ENCODE data around the gene PPM1A.
A peak's percentile ranks its signal among the peaks of the same experiment; 100 is the strongest.

PPM1A gene

DNA sequence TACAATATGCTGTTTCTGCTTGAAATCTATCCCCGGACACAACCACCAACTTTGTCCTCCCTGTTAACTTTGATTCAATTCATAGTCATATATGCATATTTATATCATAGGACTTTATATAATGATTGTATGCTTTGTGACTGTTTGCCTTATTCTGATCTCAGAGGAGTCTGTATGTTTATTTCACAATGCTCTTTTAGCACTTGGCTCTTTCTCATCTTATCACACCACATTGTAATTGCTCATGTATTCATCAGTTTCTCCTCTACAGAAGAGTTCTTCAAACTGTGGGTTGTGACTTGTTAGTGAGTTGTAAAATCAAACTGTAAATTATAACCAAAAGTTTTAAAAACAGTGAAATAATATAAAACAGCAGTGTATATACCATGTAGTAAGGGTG is 21.7 kb upstream of the PPM1A start:
- no peak for DNase-seq

DNA sequence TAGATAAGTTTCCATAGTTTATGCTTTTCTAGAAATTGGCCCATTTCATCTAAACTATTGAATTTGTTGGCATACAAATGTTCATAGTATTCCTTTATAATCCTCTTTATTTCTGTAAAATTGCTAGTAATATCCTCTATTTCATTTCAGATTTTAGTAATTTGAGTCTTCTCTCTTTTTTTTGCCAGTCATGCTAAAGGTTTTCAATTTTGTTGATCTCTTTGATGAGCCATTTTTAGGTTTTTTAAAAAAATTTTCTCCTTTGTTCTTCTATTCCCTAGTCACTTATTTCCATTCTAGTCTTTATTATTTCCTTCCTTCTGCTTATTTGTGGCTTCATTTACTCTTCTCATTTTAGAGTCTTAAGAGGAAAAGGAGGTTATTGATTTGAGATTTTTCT is 19.4 kb upstream of the PPM1A start:
- DNase-seq = no peak

DNA sequence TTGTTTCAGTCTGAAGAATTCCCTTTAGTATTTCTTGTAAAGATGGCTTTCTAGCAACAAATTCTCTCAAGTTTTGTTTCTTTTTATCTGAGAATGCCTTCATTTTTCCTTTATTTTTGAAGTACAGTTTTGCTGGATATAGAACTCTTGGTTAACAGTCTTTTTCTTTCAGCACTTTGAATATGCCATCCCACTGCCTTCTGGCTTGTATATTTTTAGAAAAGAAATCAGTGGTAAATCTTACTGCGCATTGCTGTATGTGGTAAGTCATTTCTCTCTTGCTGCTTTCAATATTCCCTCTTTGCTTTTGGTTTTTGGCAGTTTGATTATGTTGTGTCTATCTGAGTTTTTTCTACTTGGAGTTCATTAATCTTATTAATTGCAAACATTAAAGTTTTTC is 16.8 kb upstream of the PPM1A start:
- DNase-seq = no peak

DNA sequence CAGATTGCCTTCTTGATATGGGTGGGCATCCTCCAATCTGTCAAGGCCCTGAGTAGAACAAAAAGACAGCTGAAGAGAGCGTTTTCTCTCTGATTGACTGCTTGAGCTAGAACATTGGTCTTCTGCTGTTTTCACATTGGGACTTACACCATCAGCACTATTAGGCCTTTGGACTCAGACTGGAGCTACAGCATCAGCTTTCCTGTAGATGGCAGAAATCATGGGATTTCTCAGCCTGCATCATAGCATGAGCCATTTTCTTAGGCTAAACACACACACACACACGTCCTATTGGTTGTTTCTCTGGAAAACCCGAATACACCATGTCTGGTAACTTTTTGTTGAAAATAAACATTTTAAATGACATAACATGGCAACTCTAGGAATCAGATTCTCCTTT is 15.8 kb upstream of the PPM1A start:
- peak; percentile 16 to 51 (median 19) for DNase-seq

DNA sequence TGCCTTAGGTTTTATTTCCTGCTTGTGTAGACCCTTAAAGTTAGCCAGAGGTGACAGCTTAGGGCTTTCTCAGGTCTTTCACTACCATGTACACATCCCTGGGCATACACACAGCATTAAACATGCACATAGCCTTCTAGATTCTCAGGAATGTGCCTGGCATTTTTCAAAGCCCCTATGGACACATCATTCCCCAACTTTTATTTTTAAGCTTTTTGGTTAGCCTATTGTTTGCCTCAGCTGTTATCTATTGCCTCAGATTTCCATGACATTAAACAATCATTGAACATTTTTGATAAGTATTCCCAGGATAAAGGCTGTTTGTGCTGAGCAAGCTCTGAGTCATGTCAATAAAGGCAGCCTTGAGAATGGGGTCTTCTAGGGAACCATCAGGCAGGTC is 15.1 kb upstream of the PPM1A start:
- DNase-seq = no peak

DNA sequence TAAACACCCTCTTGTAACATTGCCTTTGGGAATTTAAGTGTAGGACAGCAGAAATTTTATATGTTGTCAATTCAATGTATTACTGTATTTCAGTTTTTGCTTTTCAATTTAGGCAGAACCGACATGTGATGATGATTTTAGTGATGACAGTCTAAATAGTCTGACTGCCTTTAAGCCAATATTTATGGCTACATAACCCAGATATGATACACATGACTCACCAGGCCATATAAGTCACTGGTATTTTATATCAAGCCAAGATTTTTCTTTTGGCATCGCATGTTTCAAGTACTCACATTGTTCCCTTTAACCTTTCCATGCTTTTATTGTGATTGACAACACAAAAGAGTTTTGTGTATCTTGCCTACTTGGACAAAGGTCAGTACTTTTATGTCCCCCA is 13.6 kb upstream of the PPM1A start:
- DNase-seq = no peak

DNA sequence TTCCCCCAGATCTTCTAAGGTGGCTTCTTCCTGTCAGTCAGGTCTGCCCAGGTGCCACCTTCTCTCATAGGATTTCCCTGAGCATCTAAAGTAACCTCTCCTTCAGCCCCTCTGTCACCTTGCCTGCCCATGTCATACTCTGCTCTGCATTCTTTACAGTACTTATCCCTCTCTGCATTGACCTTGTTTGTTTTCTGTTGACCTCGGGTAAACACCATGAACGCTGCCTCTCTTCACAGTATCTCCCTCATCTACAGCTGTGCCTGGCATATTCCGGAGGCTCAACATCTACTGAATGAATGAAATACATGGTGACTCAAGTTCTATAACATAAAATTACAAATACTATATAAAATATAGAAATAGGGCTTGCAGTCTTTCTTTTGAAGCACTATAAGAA is 10.1 kb upstream of the PPM1A start:
- DNase-seq = no peak

DNA sequence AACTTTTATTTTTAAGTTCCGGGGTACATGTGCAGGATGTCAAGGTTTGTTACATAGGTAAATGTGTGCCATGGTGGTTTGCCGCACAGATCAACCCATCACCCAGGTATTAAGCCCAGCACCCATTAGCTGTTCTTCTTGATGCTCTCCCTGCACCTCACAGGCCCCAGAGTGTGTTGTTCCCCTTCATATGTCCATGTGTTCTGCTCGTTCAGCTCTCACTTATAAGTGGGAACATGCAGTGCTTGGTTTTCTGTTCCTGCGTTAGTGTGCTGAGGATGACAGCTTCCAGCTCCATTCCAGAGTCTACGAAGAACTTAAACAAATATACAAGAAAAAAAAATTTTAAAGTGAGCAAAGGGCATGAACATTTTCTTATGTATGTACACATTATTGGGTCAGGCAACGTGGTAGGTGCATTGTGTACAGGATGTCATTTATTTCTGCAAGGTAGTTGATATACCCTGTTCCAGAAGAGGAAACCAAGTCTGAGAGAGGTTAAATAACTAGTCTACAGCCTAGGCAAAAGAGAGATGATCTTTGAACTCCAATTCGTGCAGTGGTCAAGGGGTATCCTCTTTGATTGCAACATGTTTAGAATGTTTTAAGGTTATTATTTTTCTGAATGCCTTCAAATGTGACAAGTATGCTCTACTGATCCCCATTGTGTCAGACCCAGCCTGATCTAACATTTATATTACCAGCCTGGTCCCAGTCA is 8.7 kb upstream of the PPM1A start:
- no peak for DNase-seq

DNA sequence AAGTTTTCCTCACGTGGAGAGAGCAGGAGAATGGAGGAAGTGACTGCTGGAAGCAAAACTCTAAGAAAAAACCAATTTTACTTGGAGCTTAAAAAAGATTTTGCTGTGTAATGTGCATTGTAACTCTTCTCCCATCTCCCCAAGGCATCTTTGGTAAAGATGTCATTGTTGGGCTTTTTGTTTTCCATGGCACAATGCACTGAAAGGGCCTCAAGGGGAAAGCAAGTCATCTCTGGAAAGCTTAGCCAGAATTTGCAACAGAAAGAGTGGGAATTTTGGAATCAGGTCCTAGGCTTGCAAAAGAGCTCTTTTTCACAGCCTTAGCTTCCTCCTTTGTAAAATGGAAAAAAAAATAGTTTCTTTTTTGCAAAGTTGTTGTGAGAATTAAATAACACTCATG is 7.9 kb upstream of the PPM1A start:
- DNase-seq = peak; percentile 14 to 35 (median 15)

DNA sequence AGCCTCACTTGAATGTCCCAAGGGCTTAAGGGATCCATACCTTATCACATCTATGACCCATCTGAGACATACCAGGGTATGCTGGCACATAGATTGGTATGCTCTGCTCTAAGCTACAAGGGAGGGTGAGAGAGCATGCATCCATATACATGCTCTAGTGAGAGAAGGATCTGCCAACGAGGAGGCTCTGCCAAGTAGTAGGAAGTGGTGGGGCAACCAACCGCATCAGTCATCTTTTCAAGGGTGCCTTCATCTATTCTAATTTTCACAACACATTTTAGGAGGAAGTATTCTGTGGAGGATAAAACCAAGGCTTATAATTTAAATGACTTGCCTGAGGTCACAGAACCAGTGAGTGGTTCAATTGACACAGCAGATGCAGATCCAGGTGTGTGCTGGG is 6.6 kb upstream of the PPM1A start:
- DNase-seq = peak; percentile 32 to 53 (median 44)

DNA sequence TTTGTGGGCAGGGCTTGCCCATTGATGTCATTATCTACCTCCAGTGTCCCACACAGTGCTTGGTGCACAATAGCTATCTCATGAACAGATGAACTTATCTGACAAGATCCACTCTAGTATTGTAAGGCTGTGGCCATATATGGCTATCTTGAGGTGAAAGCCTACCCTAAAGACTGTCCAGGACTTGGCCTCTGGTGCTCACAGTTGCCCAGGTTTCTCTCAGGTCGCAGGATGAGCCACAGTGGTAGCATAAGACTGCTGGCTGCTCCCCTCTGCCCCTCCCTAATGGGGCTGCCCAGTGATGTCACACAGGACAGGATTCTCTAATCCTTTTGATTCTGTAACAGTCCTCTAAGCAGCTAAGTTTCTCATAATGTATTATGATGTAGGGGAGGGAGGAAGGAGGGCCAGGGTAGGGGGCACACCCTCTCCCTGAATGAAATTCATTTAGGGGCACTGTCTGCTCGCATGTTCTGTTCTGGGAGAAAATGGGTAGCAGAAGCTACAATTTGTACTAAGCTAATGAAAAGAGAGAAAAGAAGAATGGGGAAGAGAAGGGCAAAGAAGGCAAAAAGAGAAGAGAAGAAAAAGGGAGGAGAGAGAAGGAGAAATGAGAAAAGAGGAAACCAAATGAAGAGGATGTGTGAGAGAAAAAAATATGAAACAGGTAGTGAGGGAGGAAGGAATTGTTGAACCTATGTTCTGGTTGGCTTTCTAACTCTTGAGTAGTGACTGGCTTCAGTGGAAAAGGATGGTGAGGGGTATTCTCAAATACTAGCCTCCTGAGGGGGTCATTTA is 3.4 kb upstream of the PPM1A start:
- peak; percentile 39 to 49 (median 40) for DNase-seq

DNA sequence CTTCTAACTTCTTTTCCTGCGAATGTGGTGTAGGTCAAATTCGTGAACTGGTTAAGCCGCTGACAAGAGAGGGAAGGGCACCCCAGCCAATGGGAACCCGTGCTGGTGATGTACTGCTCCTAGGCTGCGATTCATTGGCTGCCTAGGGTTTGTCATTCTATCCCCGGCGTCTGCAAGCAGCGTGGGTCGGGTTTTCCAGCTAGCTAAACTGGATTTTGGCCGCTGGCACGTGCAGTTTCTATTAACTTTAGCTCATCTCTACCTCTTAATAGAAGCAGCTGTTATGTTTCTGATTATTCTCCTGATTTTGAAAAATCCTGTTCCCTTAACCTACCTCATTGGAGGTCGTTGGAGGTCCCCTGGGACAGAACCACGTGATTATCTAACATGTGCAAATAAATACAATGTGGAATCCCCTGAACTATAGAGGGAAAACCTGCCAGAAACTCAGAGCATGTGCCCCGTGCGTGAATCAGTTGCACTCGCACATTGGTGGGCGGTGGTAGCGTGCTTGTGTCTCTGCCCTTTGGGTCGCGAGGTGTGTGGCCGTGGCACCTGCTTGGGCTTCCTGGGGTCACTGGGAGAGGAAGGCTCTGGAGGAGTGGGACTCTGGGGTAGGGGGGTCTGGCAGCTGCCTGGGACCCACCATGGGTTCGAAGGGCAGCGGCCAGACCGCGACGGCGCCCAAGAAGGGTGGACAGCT is 876 bp upstream of the PPM1A start:
- peak; percentile 91 to 92 (median 91) for DNase-seq

DNA sequence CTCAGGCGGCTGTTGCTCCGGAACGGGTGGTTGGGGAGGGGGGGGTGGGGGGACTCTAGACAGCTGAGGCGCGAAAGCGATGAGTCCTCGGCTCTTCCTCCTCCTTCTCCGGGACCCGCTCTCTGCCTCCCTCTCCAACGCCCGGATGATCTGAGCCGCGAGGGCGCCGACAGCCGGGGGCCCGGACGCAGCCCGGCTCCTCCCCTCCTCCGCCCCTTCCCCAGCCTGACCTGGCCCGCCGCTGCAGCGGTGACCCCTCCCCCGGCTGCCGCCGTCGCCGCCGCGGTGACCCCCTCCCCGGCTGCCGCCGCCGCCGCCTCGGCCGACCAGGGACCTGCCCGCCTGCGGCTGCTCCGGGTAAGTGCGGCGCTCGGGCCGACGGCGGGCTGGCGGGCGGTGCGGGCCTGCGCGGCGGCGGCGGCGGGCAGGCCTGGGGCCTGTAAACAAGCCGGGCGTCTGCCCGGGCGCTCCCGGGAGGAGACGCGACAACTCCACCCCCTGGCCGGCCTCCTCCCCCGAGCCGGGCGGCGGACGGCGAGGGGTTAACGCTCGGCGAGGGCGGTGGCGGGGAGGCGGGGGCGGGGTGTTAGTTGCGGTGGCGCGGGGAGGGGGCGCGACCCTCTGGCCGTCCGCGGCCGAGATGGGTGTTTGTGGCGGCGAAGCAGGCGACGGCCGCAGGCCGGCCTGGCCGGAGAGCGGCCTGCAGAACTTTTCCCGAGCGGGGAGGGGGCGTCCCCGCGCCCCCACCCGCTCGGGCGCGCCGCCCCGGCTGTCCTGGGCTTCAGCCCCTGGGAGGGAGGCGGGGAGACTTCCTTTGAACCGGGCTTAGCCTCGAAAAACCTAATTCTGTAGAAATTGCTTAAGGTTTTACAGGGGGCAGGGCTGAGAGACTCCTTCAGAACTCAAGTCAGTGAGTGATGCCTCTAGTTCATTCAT is 568 bp downstream of the PPM1A start:
- DNase-seq = peak; percentile 72 to 90 (median 73)

DNA sequence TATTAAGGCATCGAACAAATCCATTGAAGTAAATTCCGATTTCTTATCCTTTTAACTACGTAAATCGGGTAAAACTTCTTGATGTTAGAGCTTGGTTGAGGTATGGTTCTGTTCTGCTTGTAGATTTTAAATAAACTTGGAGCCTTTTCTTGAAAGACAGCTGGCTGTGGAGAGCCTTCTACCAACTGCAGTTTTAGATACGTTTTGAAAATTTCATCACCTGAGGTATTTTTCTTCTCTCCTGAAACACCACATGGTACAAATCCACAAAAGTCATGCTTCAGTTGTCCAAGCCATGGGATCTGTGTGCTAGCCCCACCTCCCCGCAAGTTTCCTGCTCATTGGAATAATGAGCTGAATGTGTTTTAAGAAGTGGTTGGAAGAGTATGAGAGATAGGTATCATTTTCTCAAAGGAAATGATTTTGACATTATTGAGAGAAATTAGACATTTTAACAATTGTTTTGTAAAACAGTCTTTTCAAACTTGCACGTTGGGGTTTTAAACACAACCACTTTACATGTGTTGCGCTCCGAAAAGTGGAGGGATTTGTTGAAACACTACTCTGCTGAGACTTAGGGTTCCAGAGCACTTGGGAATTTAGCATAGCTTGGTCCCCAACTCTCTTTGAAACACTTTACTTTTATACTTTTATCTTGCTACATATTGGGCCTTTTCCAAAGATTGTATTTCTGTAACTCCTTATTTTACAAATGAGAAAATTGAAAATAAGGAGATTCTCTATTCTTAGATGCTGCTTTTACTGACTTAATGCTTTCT is 1.4 kb downstream of the PPM1A start:
- no peak for DNase-seq

DNA sequence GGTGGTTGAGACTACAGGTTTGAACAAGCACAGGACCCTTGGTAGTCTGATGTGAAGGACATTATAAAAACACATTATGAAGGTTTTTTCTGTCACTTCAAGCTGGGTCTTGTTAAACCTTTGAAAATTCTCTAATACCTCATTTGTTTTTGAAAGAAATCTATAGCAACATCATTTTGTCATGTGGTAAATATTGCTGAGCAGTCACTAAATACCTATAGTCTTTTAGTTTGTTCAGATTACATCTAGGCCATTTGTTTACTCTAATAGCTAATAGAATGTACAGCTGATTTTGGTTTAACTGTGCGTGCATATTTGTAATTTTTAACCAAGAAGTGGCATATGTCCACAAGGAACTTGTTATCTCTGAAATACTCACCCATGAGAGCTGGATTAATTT is 2.9 kb downstream of the PPM1A start:
- DNase-seq = no peak

DNA sequence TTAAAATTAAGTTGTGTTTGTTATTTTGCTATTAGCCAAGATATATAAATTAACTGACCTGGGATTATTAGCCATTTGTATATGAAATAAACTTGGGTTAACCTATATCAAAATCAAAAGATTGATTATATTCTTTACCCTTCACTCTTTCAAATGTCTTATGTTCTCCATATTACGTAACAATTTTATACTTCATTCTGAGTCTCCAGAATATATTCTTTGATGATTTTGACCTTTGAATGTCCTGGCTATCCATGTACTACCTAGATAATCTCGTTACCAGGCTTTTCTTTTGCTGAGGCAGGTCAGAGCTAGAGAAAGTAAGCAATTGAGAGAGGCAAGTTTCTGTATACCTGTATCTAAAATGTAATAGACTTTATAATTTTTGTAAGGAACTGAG is 3.6 kb downstream of the PPM1A start:
- no peak for DNase-seq

DNA sequence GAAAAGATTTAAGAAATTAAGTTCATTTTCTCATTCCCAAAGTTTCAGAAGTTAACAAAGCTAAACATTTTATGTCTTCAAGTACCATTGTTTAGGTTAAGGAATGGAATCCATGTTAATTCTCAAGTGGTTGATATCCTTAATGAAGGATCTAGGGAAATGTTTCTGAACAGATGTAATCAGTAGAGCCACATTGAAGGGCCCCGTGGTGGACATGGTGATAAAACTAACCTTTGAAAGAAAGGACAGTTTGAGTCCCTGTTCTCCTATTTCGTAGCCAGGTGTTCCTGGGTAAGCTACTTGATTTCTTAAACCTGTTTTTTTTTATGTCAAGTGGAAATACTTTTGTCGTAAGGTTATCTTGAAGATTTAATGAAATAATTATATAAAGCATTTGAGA is 4.6 kb downstream of the PPM1A start:
- DNase-seq = no peak

DNA sequence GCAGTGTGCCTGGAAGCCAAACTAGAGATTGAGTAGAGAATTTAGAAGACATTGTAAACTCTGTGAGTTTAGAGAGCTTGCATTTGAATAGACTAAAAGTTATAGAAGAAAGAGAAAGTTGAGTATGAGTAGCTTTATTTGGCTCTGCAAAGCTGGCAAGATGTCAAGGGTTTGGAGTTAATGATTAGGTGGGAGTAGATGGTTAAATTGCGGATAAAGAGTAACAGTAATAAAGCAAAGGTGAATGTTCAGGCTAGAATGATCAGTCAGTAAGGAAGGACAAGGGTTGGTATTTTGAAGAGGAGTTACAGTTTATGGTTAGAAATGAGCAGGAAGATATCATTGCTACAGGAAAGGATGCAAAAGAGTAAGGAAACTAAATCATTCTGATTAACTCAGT is 5.2 kb downstream of the PPM1A start:
- no peak for DNase-seq

DNA sequence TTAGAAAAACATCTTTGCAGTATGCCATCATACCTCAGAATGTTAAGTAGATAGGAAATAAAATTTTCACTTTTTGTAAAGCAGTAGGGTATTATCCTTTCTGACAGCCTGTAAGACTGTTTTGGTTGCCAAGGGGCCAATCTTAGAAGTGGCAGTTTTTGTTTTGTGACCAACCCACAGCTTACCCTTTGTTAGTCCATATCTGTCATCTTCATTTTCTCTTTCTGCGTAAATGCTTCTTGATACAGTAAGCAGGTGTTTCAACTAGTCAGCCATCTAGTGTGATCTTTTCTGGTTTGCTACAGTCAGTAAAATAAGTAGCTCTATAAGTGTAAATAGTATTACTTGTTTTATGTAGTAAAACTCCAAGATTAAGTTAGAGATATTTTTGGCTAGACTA is 8.8 kb downstream of the PPM1A start:
- DNase-seq = no peak

DNA sequence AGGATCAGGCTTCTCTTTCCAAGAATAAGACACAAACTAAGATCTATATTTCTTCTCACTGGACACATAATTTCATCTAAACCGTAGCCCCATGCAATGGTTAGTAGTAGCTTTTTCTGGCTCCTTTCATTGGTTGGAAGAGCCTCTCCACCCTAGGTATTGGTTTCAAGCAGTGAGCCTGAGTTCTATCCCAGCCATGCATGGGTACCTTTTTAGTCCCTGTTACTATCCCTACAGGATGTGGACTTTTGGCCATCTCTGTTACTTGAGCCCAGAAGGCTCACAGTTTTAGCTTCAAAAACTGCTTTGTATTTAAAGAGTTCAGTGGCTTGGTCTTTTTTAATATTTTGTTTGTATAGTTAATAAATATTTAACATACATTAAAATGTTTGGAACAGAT is 16.1 kb downstream of the PPM1A start:
- DNase-seq = no peak

DNA sequence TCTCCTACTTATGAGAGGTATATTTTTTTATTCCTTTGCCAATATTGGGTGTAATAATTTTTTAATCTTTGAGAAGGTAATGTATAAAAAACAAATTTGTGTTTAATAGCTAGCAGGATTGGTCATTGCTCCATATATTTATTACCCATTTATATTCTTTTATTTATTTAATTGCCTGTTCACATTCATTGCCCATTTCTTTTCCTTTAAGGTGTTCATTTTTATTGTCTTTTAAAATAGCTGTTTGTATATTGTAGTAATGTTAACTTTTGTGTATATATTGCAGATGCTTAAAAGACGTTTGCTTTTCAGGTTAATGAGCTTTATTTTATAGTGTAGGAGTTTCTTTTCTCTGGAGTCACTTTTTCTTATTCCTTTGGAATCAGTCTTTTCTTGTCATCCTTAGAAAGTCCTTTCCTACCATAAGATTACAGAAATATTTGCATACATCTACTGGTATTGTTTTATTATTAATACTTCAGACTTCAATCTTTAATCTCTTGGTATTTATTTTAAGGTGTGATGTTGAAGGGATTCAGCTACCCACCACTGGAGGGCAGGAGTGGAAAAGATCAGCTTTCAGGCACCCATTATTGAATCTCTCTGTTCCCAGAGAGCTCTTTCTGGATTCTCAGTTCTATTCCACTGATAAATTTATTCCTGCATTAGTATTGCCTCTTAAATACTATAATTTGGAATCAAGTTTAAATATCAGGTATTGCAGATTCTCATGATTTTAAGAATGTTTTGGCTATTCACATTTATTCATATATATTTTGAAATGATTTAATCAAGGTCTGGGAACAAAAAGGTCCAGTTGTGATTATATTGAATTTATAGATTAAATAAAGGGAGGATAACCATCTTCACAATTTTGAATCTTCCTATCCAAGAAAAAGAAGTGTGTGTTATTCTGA is 17.3 kb downstream of the PPM1A start:
- peak in 2 of 3 donors; percentile 22 to 38 for DNase-seq
